C4-2B (cell line): ENCODE data around the gene UBAP1L.

Source experiments
- CTCF ChIP-seq: fragments of 450-650 bp; conservative IDR thresholded peaks from 2 replicates; pipeline ENCODE4 v1.5.1; 2017; ENCODE audit warnings: mild to moderate bottlenecking
- ZFX ChIP-seq: fragments of 450-650 bp; IDR thresholded peaks from 2 replicates; pipeline ENCODE4 v1.6.1; 2017

- TF ChIP-seq CTCF: no peak
- no peak for TF ChIP-seq ZFX
Measured at GRCh38 chr15:65066635-65067316, 48.2 kb downstream of the UBAP1L start.
